ENCODE measurements around the gene PTPRN2. TPM values are rescaled to one million over a fixed set of nuclear protein-coding genes. Genes with fewer than 3 reads are reported as not detected.

Gene PTPRN2
- total RNA-seq, 1 experiment from 2014 or later: 0.11 TPM

DNA sequence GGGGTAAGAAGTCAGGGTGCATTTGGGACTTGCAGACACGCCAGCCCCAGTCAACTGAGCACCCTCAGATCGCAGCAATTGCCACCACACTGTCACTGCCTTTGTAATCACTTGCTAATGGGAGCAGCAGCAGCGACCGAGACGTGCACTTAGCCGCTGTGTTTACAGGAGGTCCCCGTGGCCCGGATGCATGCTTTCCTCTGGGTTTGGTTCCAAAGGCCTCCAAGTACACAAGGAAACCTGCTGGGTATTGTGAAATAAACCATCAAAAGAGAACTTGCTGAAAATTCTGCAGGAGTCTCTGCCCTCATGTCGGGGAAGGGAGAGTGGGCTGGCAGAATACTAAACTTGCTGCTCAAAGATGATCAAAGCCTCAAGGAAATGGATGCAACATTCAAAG lies 909.1 kb downstream of the PTPRN2 start:
- Histone ChIP-seq H3K27me3 (replicated peaks; ENCODE audit: insufficient read depth, low read depth, low read length, poor library complexity) (peaks cover 94% of the 10 kb centered on the region), H3K27ac (ENCODE audit: low read depth, low read length, poor library complexity, severe bottlenecking) (no peak overlapping the region), H3K4me1 (ENCODE audit: insufficient read depth, low read length, poor library complexity, severe bottlenecking) (peaks cover 4% of the 10 kb centered on the region), H3K9me3 (ENCODE audit: low read depth, low read length, poor library complexity, severe bottlenecking) (no peaks in the 10 kb centered on the region), H3K4me3 (ENCODE audit: low read depth, low read length, poor library complexity, severe bottlenecking) (no peak overlapping the region), H3K36me3 (ENCODE audit: insufficient read depth, low read length, poor library complexity, severe bottlenecking) (no peaks in the 10 kb centered on the region)
- CTCF ChIA-PET: no interaction called here
- intact Hi-C loops (cut with micrococcal nuclease; ENCODE audit: unreplicated experiment): no loop called here
- BruUV-seq (replicated peaks): no TSS peak
- no peak for DNase-seq (ENCODE audit: low spot score)
- POLR2A ChIA-PET (ENCODE audit: low non-redundant PET): no interaction called here
- TF ChIP-seq, protein P1, sequence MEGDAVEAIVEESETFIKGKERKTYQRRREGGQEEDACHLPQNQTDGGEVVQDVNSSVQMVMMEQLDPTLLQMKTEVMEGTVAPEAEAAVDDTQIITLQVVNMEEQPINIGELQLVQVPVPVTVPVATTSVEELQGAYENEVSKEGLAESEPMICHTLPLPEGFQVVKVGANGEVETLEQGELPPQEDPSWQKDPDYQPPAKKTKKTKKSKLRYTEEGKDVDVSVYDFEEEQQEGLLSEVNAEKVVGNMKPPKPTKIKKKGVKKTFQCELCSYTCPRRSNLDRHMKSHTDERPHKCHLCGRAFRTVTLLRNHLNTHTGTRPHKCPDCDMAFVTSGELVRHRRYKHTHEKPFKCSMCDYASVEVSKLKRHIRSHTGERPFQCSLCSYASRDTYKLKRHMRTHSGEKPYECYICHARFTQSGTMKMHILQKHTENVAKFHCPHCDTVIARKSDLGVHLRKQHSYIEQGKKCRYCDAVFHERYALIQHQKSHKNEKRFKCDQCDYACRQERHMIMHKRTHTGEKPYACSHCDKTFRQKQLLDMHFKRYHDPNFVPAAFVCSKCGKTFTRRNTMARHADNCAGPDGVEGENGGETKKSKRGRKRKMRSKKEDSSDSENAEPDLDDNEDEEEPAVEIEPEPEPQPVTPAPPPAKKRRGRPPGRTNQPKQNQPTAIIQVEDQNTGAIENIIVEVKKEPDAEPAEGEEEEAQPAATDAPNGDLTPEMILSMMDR (conservative IDR thresholded peaks at IDR 0.05; ENCODE audit: low read depth, low read length): no peak
- TF ChIP-seq EZH2 (IDR thresholded peaks at IDR 0.05; ENCODE audit: borderline replicate concordance, low read depth, low read length, poor library complexity, severe bottlenecking): no peak

GRCh38 chr7:157676456-157677255 lies 911.0 kb downstream of the PTPRN2 start:
- TF ChIP-seq, protein P1 (conservative IDR thresholded peaks at IDR 0.05; ENCODE audit: low read depth, low read length): no peak
- TF ChIP-seq EZH2 (IDR thresholded peaks at IDR 0.05; ENCODE audit: borderline replicate concordance, low read depth, low read length, poor library complexity, severe bottlenecking): no peak
- DNase-seq (ENCODE audit: low spot score): no peak
- Histone ChIP-seq H3K4me1 (ENCODE audit: insufficient read depth, low read length, poor library complexity, severe bottlenecking) (peaks cover 4% of the 10 kb centered on the region), H3K4me3 (ENCODE audit: low read depth, low read length, poor library complexity, severe bottlenecking) (no peak overlapping the region), H3K36me3 (ENCODE audit: insufficient read depth, low read length, poor library complexity, severe bottlenecking) (no peaks in the 10 kb centered on the region), H3K9me3 (ENCODE audit: low read depth, low read length, poor library complexity, severe bottlenecking) (no peaks in the 10 kb centered on the region), H3K27me3 (replicated peaks; ENCODE audit: insufficient read depth, low read depth, low read length, poor library complexity) (peaks cover 75% of the 10 kb centered on the region), H3K27ac (ENCODE audit: low read depth, low read length, poor library complexity, severe bottlenecking) (no peak overlapping the region)
- CTCF ChIA-PET: no interaction called here
- POLR2A ChIA-PET (ENCODE audit: low non-redundant PET): no interaction called here
- no TSS peak for BruUV-seq (replicated peaks)
- intact Hi-C loops (cut with micrococcal nuclease; ENCODE audit: unreplicated experiment): no loop called here

DNA sequence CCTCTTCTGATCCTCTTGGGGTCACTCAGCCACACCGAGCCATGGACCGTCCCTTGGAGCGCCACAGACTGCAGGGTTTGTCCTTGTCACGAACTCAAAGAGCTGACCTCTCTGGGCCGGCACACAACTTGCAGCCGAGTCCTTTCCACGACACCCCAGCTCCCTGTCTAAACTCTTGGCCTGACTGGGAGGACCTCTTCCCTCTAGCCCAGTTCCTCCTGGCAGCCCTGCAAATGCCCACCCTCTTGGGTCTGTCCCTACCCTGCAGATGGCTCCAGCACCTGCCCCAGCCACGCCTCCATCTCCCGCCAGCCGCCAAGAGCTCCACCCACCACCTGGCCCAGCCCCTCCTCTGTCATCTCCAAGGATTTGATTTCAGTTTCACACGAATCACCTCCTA lies 911.6 kb downstream of the PTPRN2 start:
- ChIA-PET CTCF (no interaction called here), POLR2A (ENCODE audit: low non-redundant PET) (no interaction called here)
- intact Hi-C loops (cut with micrococcal nuclease; ENCODE audit: unreplicated experiment): no loop called here
- no peak overlapping the region for H3K27ac ChIP-seq (ENCODE audit: low read depth, low read length, poor library complexity, severe bottlenecking)
- no peak for DNase-seq (ENCODE audit: low spot score)
- no TSS peak for BruUV-seq (replicated peaks)
- H3K9me3 ChIP-seq (ENCODE audit: low read depth, low read length, poor library complexity, severe bottlenecking): no peaks in the 10 kb centered on the region
- TF ChIP-seq, protein P1 (conservative IDR thresholded peaks at IDR 0.05; ENCODE audit: low read depth, low read length): no peak
- no peak for TF ChIP-seq EZH2 (IDR thresholded peaks at IDR 0.05; ENCODE audit: borderline replicate concordance, low read depth, low read length, poor library complexity, severe bottlenecking)
- H3K27me3 ChIP-seq (replicated peaks; ENCODE audit: insufficient read depth, low read depth, low read length, poor library complexity): peaks cover 69% of the 10 kb centered on the region
- H3K4me1 ChIP-seq (ENCODE audit: insufficient read depth, low read length, poor library complexity, severe bottlenecking): peaks cover 4% of the 10 kb centered on the region
- no peaks in the 10 kb centered on the region for H3K36me3 ChIP-seq (ENCODE audit: insufficient read depth, low read length, poor library complexity, severe bottlenecking)
- H3K4me3 ChIP-seq (ENCODE audit: low read depth, low read length, poor library complexity, severe bottlenecking): no peak overlapping the region

Data from A673 (cell line).